HEK293 (cell line): ENCODE results near the gene LRRC57.

Source experiments
- CTCF ChIA-PET: fragments of 350-600 bp; formaldehyde crosslinking; extraction: SDS; loops from one replicate; lab custom pipeline; 2021; ENCODE audit warnings: antibody characterized with exemption; lab: Yijun Ruan, JAX
- POLR2A ChIA-PET: fragments of 300-600 bp; formaldehyde crosslinking; extraction: SDS; loops from one replicate; lab custom pipeline; 2020; ENCODE audit warnings: antibody characterized with exemption, inconsistent platforms; lab: Yijun Ruan, JAX
- H3K27ac ChIP-seq: fragments of 200-500 bp; sonication (Bioruptor generic); 2 replicates; pipeline ENCODE4 v1.5.1; 2014; ENCODE audit warnings: low read depth, low read length, control low read depth, inconsistent platforms; ENCODE audit errors: extremely low read depth
- H3K36me3 ChIP-seq, 2 experiments: fragments of 200-500 bp in 1 of 2; sonication (Bioruptor generic) in 1 of 2; 1 replicate in 1 of 2; 2 replicates in 1 of 2; pipeline ENCODE4 v1.5.1; 2014 to 2017; ENCODE audit warnings: inconsistent platforms in 2 of 2, low read length in 2 of 2; ENCODE audit not compliant: control insufficient read depth in 2 of 2, insufficient read depth in 1 of 2
- H3K4me1 ChIP-seq: fragments of 200-500 bp; sonication (Bioruptor generic); 2 replicates; pipeline ENCODE4 v1.5.1; 2014; ENCODE audit warnings: mild to moderate bottlenecking, low read length, inconsistent platforms; ENCODE audit not compliant: control insufficient read depth, insufficient read depth
- H3K4me3 ChIP-seq: 2 replicates; pipeline ENCODE4 v1.5.1; 2011; ENCODE audit warnings: low read depth, mild to moderate bottlenecking, control low read depth, low read length, moderate library complexity
- H3K9me3 ChIP-seq: fragments of 200-500 bp; sonication (Bioruptor generic); 2 replicates; pipeline ENCODE4 v1.5.1; 2014; ENCODE audit warnings: low read depth, low read length, inconsistent platforms; ENCODE audit not compliant: control insufficient read depth, insufficient read depth
- FEZF1 ChIP-seq: fragments of 450-650 bp; formaldehyde crosslinking; IDR thresholded peaks from 2 replicates; pipeline ENCODE4 v1.5.1; 2016; ENCODE audit warnings: missing biosample characterization, missing genetic modification characterization
- KLF8 ChIP-seq: fragments of 450-650 bp; formaldehyde crosslinking; IDR thresholded peaks from 2 replicates; pipeline ENCODE4 v1.5.1; 2016; ENCODE audit warnings: missing biosample characterization, missing genetic modification characterization
- MZF1 ChIP-seq: fragments of 450-650 bp; formaldehyde crosslinking; IDR thresholded peaks from 2 replicates; pipeline ENCODE4 v1.5.1; 2017; ENCODE audit warnings: missing biosample characterization, missing genetic modification characterization, borderline replicate concordance
- OSR2 ChIP-seq: fragments of 450-650 bp; formaldehyde crosslinking; IDR thresholded peaks from 2 replicates; pipeline ENCODE4 v1.5.1; 2016; ENCODE audit warnings: missing biosample characterization, missing genetic modification characterization
- PBX3 ChIP-seq: sonication (generic); formaldehyde crosslinking; IDR thresholded peaks from 2 replicates; pipeline ENCODE4 v1.8.1; 2022; ENCODE audit warnings: mild to moderate bottlenecking, moderate library complexity, missing genetic modification reagents
- PRDM10 ChIP-seq: fragments of 450-650 bp; formaldehyde crosslinking; IDR thresholded peaks from 2 replicates; pipeline ENCODE4 v1.5.1; 2016; ENCODE audit warnings: missing biosample characterization, missing genetic modification characterization
- YY1 ChIP-seq: fragments of 450-650 bp; formaldehyde crosslinking; IDR thresholded peaks from 2 replicates; pipeline ENCODE4 v1.5.1; 2018; ENCODE audit warnings: missing biosample characterization, missing genetic modification characterization
- YY2 ChIP-seq: fragments of 450-650 bp; formaldehyde crosslinking; IDR thresholded peaks from 2 replicates; pipeline ENCODE4 v1.5.1; 2016; ENCODE audit warnings: missing biosample characterization, missing genetic modification characterization
- ZBTB44 ChIP-seq: fragments of 450-650 bp; IDR thresholded peaks from 2 replicates; pipeline ENCODE4 v1.5.1; 2018; ENCODE audit warnings: missing biosample characterization, mild to moderate bottlenecking, missing genetic modification characterization
- ZIC2 ChIP-seq: fragments of 450-650 bp; formaldehyde crosslinking; IDR thresholded peaks from 2 replicates; pipeline ENCODE4 v1.5.1; 2016; ENCODE audit warnings: missing biosample characterization, missing genetic modification characterization
- ZNF133 ChIP-seq: fragments of 450-650 bp; formaldehyde crosslinking; IDR thresholded peaks from 2 replicates; pipeline ENCODE4 v1.5.1; 2016; ENCODE audit warnings: missing biosample characterization, missing genetic modification characterization
- ZNF239 ChIP-seq: fragments of 450-650 bp; formaldehyde crosslinking; IDR thresholded peaks from 2 replicates; pipeline ENCODE4 v1.5.1; 2016; ENCODE audit warnings: missing biosample characterization, missing genetic modification characterization
- ZNF248 ChIP-seq: fragments of 450-650 bp; formaldehyde crosslinking; IDR thresholded peaks from 2 replicates; pipeline ENCODE4 v1.5.1; 2017; ENCODE audit warnings: missing biosample characterization, missing genetic modification characterization
- ZNF362 ChIP-seq: fragments of 450-650 bp; formaldehyde crosslinking; IDR thresholded peaks from 2 replicates; pipeline ENCODE4 v1.5.1; 2016; ENCODE audit warnings: missing biosample characterization, missing genetic modification characterization
- ZNF488 ChIP-seq: fragments of 450-650 bp; formaldehyde crosslinking; IDR thresholded peaks from 2 replicates; pipeline ENCODE4 v1.5.1; 2016; ENCODE audit warnings: missing biosample characterization, missing genetic modification characterization
- ZNF501 ChIP-seq: fragments of 450-650 bp; formaldehyde crosslinking; IDR thresholded peaks from 2 replicates; pipeline ENCODE4 v1.5.1; 2016; ENCODE audit warnings: missing biosample characterization, missing genetic modification characterization
- ZNF645 ChIP-seq: fragments of 450-650 bp; formaldehyde crosslinking; IDR thresholded peaks from 2 replicates; pipeline ENCODE4; 2016; ENCODE audit warnings: missing biosample characterization, missing genetic modification characterization
- ZNF830 ChIP-seq: fragments of 450-650 bp; IDR thresholded peaks from 2 replicates; pipeline ENCODE4 v1.5.0; 2018; ENCODE audit warnings: missing biosample characterization, missing genetic modification characterization, low read depth, mild to moderate bottlenecking, moderate library complexity
- ZSCAN16 ChIP-seq: fragments of 450-650 bp; formaldehyde crosslinking; IDR thresholded peaks from 2 replicates; pipeline ENCODE4 v1.5.1; 2016; ENCODE audit warnings: missing biosample characterization, missing genetic modification characterization
- ZXDB ChIP-seq: fragments of 450-650 bp; formaldehyde crosslinking; IDR thresholded peaks from 2 replicates; pipeline ENCODE4 v1.5.1; 2016; ENCODE audit warnings: missing biosample characterization, missing genetic modification characterization

Gene LRRC57

GRCh38 chr15:42553554-42553953 lies 5.0 kb upstream of the LRRC57 start:
- Histone ChIP-seq H3K9me3 (no peaks in the 10 kb centered on the region), H3K27ac (no peak overlapping the region), H3K36me3 (peaks cover 3 to 6% of the 10 kb centered on the region in 2 experiments; a peak in 2 of 3 replicates), H3K4me3 (no peak overlapping the region), H3K4me1 (no peaks in the 10 kb centered on the region)
- ChIA-PET POLR2A (no interaction called here), CTCF (interaction anchor here (0.6 to 0.7 kb wide), 2 partner anchors 9 to 61 kb away, joined by 3 read pairs; no protein-coding TSS in a partner anchor)
- TF ChIP-seq ZNF645 (tag by site-specific recombination) (no peak), ZNF488 (tag by site-specific recombination) (no peak), MZF1 (tag by site-specific recombination) (no peak), ZNF133 (tag by site-specific recombination) (no peak), ZNF239 (no peak), ZBTB44 (no peak)

GRCh38 chr15:42549741-42550392 lies 1.3 kb upstream of the LRRC57 start:
- Histone ChIP-seq H3K27ac (no peak overlapping the region), H3K4me3 (peak overlapping the region; percentile 7), H3K36me3 (peaks cover 5 to 17% of the 10 kb centered on the region in 2 experiments; a peak in 1 of 3 replicates), H3K9me3 (no peaks in the 10 kb centered on the region), H3K4me1 (no peaks in the 10 kb centered on the region)
- ChIA-PET CTCF (interaction anchor here (0.7 kb wide), 1 partner anchor 101 kb away, joined by 6 read pairs; no protein-coding TSS in a partner anchor), POLR2A (interaction anchor here (0.6 to 2.6 kb wide), 2 partner anchors 25 to 51 kb away, joined by 4 to 16 read pairs; partner anchors contain the start of gene STARD9)
- TF ChIP-seq ZNF362 (tag by site-specific recombination) (0 out of 2 replicates have a peak, but pooled peaks have one; percentile 30), OSR2 (tag by site-specific recombination) (no peak), ZXDB (tag by site-specific recombination) (no peak), ZNF501 (tag by site-specific recombination) (no peak)

- H3K9me3 ChIP-seq = no peaks in the 10 kb centered on the region
- H3K4me1 ChIP-seq = no peaks in the 10 kb centered on the region
- H3K36me3 ChIP-seq = peaks cover 9 to 25% of the 10 kb centered on the region in 2 experiments; a peak in 2 of 3 replicates
- peak overlapping the region; percentile 84 for H3K4me3 ChIP-seq
- H3K27ac ChIP-seq = peak overlapping the region; percentile 61
- ChIA-PET CTCF (interaction anchor here (0.7 to 1.7 kb wide), 2 partner anchors 49 to 102 kb away, joined by 3 to 6 read pairs; no protein-coding TSS in a partner anchor), POLR2A (interaction anchor here (1.1 to 2.6 kb wide), 2 partner anchors 26 to 50 kb away, joined by 4 to 16 read pairs; partner anchors contain the start of gene STARD9)
- TF ChIP-seq PRDM10 (tag by site-specific recombination) = 0 out of 2 replicates have a peak, but pooled peaks have one; percentile 23
- TF ChIP-seq KLF8 (tag by site-specific recombination) = no peak
- no peak for TF ChIP-seq ZIC2 (tag by site-specific recombination)
- TF ChIP-seq YY2 (tag by site-specific recombination) = 0 out of 2 replicates have a peak, but pooled peaks have one; percentile 3
- TF ChIP-seq ZSCAN16 (tag by site-specific recombination) = no peak
- no peak for TF ChIP-seq FEZF1
- no peak for TF ChIP-seq ZNF248
- TF ChIP-seq ZNF830 = no peak
- TF ChIP-seq PBX3 (CRISPR knock-in tag) = 0 out of 2 replicates have a peak, but pooled peaks have one; percentile 3
- TF ChIP-seq YY1 (tag by site-specific recombination) = peak; percentile 9; the same call in 1 of the 2 replicates
Measured at GRCh38 chr15:42549032-42549491, 469 bp upstream of the LRRC57 start.
